GM18498 (cell line): Measurements from ENCODE around the gene CDC14A.
"Not testable (repeated sequence)": the region's sequence is repeated elsewhere in the genome, so short reads cannot be mapped to it uniquely, and the experiment has no call there.

Experiments
- ATAC-seq: cut with Tn5 transposase; IDR thresholded peaks from one replicate; pipeline ENCODE4 v1.9.1; 2021; ENCODE audit warnings: mild to moderate bottlenecking, moderate library complexity; ENCODE audit not compliant: unreplicated experiment

CDC14A gene

GRCh38 chr1:100352267-100353070 lies at the start of gene CDC14A:
Gene CDC14A, plus strand, starts transcription at chr1:100352506. Its CDS starts 449 bp downstream, at chr1:100352955.
- peak; percentile 70 for ATAC-seq

- ATAC-seq: no peak
Measured at GRCh38 chr1:100302739-100303138, 49.6 kb upstream of the CDC14A start.

- ATAC-seq: no peak
Measured at GRCh38 chr1:100304227-100304626, 48.1 kb upstream of the CDC14A start.

DNA sequence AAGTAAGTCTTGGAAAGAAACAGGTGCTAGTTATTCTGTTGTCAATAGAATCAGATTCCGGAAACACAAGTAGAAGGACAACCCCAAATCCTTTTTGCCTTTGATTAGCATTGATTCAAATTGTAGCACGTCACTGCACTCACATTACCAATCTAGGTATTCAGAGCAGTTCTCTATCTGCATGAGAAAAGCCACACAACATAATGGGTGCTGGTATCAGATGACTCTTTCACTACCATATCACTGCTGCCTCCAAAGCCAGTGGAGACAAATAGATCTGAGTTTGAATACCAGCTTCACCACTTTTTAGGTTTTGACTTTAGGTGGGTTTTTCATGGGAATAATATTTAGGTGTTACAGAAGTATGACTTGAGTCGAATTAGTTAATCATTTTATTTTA lies 47.4 kb upstream of the CDC14A start:
- no peak for ATAC-seq

- no peak for ATAC-seq
Measured at GRCh38 chr1:100305954-100306353, 46.4 kb upstream of the CDC14A start.

DNA sequence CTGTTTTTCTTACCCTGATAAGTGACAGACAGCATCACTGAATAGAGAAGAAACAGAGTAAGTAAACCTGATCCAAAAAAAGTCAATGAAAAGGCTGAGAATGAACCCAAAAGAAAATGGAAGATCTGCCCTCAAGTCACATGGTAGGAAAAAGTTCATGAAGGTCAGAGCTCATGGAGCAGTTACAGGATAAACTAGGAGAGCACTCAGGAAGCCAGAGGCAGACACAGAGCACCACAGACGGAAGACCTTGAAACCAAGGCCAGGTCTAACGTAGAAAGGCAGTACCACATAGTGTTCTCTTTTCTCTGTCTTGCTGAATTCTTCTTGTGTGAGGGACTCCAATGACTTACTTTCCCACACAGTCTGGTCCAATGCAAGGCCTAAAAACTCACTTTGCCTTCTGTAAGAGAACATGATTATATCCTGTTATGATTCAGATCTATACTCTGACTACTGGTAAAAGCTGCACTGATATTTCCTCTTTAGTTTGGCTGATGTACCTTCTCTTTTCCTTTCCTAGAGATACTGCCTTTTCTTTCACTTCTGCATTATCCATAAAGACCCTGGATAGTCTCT lies 45.5 kb upstream of the CDC14A start:
- no peak for ATAC-seq

DNA sequence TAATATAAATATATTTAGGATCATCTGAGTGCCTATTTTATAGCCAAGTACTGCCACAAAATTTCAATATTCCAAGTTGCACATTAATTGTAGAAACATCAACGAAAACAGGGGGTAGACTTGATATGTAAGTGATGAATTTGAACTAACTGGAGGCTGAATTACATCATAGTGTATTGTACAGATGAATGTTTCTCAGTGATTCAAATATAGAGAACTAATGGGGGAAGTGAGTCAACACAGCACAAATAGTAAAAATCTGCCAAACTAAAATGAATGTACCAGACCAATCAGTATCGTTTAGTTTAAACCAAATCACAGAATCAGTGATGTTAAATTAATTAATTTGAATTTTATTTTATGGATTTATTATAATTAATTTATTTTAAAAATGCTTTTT lies 43.5 kb upstream of the CDC14A start:
- no peak for ATAC-seq

GRCh38 chr1:100309863-100310262 lies 42.4 kb upstream of the CDC14A start:
- ATAC-seq: no peak

DNA sequence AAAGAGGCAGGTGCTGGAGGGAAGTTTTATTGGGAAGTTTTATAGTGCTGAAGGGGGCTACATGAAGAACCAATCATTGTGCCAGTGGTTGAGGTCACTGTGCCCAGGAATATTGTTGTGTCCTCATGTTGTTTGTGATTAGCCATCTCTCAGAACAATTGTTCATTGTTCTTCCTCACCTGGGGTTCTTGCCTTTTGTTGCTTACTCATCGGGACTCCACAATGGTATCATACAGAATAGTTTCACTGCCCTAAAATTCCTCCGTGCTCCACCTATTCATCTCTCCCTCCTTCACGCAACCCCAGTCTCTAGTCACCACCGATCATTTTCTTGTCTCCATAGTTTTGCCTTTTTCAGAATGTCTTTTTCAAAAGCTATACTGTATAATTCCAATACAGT lies 38.9 kb upstream of the CDC14A start:
- no peak for ATAC-seq

- no peak for ATAC-seq
Measured at GRCh38 chr1:100316622-100317021, 35.7 kb upstream of the CDC14A start.

DNA sequence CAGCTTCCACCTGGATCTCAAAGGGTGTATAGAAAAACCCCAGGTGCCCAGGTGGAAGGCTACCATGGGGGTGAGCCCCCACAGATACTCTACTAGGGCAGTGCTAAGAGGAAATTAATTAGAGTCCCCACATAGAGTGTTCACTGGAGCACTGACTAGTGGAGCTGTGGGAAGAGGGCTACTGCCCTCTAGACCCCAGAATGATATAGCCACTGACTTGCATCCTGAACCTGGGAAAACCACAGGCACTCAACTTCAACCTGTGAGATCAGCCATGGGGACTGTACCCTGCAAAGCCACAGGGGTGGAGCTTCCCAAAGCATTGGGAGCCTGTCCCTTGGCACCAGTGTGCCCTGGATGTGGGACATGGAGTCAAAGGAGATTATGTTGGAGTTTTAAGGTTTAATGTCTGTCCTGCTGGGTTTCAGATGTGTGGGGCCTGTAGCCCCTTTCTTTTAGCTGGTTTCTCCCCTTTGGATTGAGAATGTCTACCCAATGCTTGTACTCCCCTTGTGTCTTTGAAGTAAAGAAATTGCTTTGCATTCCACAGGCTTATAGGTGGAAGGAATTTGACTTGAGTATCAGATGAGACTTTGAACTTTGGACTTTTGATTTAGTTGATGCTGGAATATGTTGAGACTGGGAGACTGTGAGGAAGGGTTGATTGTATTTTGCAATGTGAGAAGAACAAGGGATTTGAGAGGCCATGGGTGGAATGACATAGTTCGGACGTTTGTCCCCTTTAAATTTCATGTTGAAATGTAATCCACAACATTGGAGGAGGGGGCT lies 31.8 kb upstream of the CDC14A start:
- no peak for ATAC-seq

DNA sequence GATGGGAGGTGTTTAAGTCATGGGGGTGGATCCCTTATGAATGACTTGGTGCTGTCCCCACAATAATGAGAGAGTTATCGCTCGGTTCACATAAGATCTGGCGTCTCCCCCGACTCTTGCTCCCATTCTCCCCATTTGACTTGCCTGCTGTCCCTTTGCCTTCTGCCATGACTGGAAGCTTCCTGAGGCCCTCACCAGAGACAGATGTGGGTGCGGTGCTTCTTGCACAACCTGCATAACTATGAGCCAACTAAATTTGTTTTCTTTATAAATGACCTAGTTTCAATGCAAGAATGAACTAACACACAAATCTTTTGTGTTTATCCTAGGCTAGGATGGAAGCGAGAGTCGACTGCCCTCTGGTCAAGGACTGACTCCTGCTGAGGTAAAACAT lies 31.2 kb upstream of the CDC14A start:
- no peak for ATAC-seq

DNA sequence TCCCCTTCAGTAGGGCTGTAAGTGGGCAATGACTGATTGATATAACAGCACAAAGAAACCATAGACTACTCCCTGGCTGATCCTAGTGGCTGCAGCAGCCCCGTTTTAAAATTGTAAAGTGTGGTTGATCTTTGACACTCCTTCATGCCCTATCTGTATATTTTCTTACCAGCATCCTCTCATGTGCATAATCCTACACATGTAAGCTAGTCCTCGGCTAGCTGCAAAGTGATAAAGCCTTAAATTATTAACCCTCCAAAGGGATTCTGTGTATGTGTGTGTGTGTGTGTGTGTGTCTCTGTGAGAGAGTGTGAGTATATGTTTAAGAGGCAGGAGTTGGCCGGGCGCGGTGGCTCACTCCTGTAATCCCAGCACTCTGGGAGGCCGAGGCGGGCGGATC lies 30.8 kb upstream of the CDC14A start:
- ATAC-seq: no peak

DNA sequence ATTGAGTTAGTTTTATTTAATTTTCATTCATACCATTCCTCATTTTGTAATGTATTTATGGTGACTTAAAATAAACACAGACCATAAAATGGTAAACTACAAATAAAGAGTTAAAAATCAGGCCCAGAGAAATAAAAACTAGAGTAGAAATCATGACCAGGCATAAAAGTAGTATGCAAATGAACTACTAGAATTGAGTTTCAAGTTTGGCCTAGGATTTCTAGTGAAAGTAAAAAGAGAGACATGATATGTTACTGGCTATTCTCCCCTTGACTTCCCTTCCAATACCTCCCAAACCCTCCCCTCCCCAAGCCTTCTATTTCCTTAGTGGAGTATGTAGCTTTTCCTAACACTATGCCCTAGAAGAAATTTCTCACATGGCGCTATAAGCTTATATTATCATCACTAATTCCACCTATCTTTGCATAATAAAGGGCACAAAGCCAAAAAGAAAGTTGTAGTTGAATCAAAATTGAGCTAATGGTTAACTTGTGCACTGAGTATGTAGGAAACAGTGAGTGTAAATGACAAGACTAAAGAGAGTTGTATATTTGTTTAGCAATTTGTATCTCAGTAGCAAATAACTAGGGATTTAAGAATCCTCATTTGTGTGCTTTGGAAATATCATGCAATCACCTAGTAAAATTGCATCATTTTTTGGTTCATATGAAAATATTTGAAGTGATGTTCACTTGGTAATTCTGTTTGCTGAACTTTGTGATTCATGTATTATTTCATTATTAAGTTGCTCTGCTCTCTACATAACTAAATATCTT lies 29.7 kb upstream of the CDC14A start:
- no peak for ATAC-seq

GRCh38 chr1:100323419-100324106 lies 28.7 kb upstream of the CDC14A start:
- no peak for ATAC-seq

GRCh38 chr1:100325415-100326324 lies 26.6 kb upstream of the CDC14A start:
- no peak for ATAC-seq

- ATAC-seq: not testable (repeated sequence)
Measured at GRCh38 chr1:100326325-100326670, 26.0 kb upstream of the CDC14A start.

DNA sequence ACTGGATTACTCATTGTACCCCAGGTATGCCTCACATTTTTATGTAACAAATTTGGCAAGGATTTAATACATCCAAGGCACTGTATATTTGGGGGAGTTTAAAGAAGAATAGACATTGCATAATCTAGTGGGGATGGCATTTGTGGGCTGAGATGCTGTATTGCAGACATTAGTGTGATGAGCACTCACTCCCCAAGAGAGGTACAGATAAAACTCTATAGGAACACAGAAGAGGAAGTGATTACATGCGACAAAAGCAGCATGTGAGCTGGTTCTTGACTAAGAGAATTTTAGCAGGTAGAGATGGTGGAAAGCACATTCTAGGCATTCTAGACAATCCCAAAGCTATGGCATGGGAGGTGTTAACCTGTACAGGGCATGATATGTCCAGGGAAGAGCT lies 24.2 kb upstream of the CDC14A start:
- no peak for ATAC-seq

- ATAC-seq: not testable (repeated sequence)
Measured at GRCh38 chr1:100331146-100331545, 21.2 kb upstream of the CDC14A start.

DNA sequence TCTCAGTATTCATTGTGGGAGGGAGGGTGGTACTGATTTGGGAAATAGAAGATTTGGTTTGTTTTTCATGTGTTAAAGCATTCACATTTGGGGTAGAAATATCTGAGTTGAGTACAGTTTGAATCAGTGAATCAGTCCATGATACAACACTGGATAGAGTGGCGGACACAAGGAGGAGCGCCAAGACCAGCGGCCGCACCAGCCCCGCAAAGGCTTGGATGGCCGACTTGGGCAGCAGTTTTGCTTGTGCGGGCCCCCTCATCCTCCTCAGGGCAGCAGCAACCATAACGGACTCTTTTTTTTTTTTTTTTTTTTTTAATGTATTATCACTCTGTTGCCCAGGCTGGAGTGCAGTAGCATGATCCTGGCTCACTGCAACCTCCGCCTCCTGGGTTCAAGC lies 20.0 kb upstream of the CDC14A start:
- no peak for ATAC-seq
